H1 (cell line): Measurements from ENCODE around the gene ATP5F1E. TPM values are rescaled to one million over a fixed set of nuclear protein-coding genes. Genes with fewer than 3 reads are reported as not detected.

Source experiments
- CTCF ChIA-PET: fragments of 300-600 bp; sonication (Branson Sonifier 250); formaldehyde crosslinking; loops from one replicate; lab custom pipeline; 2021; ENCODE audit not compliant: partially characterized antibody; lab: Charles Lee
- POLR2A ChIA-PET: fragments of 300-600 bp; sonication (Branson Sonifier 250); formaldehyde crosslinking; loops from one replicate; lab custom pipeline; 2021; ENCODE audit warnings: inconsistent platforms; ENCODE audit not compliant: partially characterized antibody; lab: Charles Lee
- DNase-seq, 2 experiments: peaks; one replicate each; pipeline versions ENCODE4 v3.0.0 to v3.0.0-alpha.2; 2010 to 2022; ENCODE audit warnings: low spot score in 2 of 2, low read depth in 1 of 2, mixed read lengths in 1 of 2
- FAIRE-seq: peaks from 2 replicates; lab custom pipeline; 2011; peaks lifted over from hg19 to GRCh38; lab: Jason Lieb, UNC
- H2AFZ ChIP-seq: 2 replicates; pipeline ENCODE4 v1.8.1; 2012; ENCODE audit warnings: low read length, inconsistent platforms
- H2AK5ac ChIP-seq: 2 replicates; pipeline ENCODE4 v1.6.1; 2013; ENCODE audit warnings: low read depth, low read length
- H2BK120ac ChIP-seq: replicated peaks from 2 replicates; pipeline ENCODE3; 2013; ENCODE audit warnings: low read depth, low read length, inconsistent platforms
- H2BK12ac ChIP-seq: 2 replicates; pipeline ENCODE4 v1.6.1; 2013; ENCODE audit warnings: low read depth, low read length
- H2BK15ac ChIP-seq: 2 replicates; pipeline ENCODE4 v1.6.1; 2013; ENCODE audit warnings: low read length
- H2BK20ac ChIP-seq: 2 replicates; pipeline ENCODE4 v1.6.1; 2013; ENCODE audit warnings: low read length
- H2BK5ac ChIP-seq: 2 replicates; pipeline ENCODE4 v1.6.1; 2013; ENCODE audit warnings: low read depth, low read length
- H3K14ac ChIP-seq: 2 replicates; pipeline ENCODE4 v1.6.1; 2013; ENCODE audit warnings: inconsistent platforms; ENCODE audit not compliant: insufficient read length
- H3K18ac ChIP-seq: 2 replicates; pipeline ENCODE4 v1.6.1; 2013; ENCODE audit warnings: low read length; ENCODE audit errors: extremely low read depth
- H3K23ac ChIP-seq: 2 replicates; pipeline ENCODE4 v1.6.1; 2013; ENCODE audit warnings: inconsistent platforms; ENCODE audit not compliant: insufficient read length
- H3K23me2 ChIP-seq: 2 replicates; pipeline ENCODE4 v1.6.1; 2013; ENCODE audit warnings: low read depth, low read length
- H3K27ac ChIP-seq: 2 replicates; pipeline ENCODE4 v1.6.1; 2011; ENCODE audit warnings: low read depth, low read length, inconsistent platforms
- H3K27me3 ChIP-seq, 4 experiments: replicated peaks in 1 of 4; 1 replicate in 1 of 4; 2 replicates in 3 of 4; pipeline versions ENCODE4 v1.6.1 to v1.8.1; 2011 to 2013; ENCODE audit warnings: low read length in 3 of 4, mild to moderate bottlenecking in 3 of 4, inconsistent platforms in 2 of 4, mixed read lengths in 2 of 4, moderate library complexity in 1 of 4; ENCODE audit not compliant: control insufficient read depth in 3 of 4, insufficient read depth in 3 of 4; ENCODE audit errors: extremely low read depth in 1 of 4
- H3K36me3 ChIP-seq, 4 experiments: 2 replicates each; pipeline versions ENCODE4 v1.6.1 to v1.8.1; 2011 to 2013; ENCODE audit warnings: mild to moderate bottlenecking in 4 of 4, low read length in 3 of 4, moderate library complexity in 2 of 4, control low read depth in 1 of 4, inconsistent platforms in 1 of 4; ENCODE audit not compliant: insufficient read depth in 4 of 4, control insufficient read depth in 2 of 4
- H3K4ac ChIP-seq: replicated peaks from 2 replicates; pipeline ENCODE3; 2013; ENCODE audit warnings: low read length, low read depth, mixed read lengths, inconsistent platforms; ENCODE audit not compliant: insufficient read length
- H3K4me1 ChIP-seq, 4 experiments: replicated peaks in 1 of 4; 1 replicate in 1 of 4; 2 replicates in 3 of 4; pipeline versions ENCODE4 v1.6.1 to v1.8.1; 2011 to 2013; ENCODE audit warnings: low read length in 3 of 4, inconsistent platforms in 2 of 4, mixed read lengths in 1 of 4; ENCODE audit not compliant: insufficient read depth in 4 of 4, control insufficient read depth in 3 of 4
- H3K4me2 ChIP-seq, 2 experiments: 2 replicates each; pipeline versions ENCODE4 v1.6.1 to v1.8.1; 2011 to 2013; ENCODE audit warnings: low read depth in 2 of 2, low read length in 2 of 2, control low read depth in 1 of 2, inconsistent platforms in 1 of 2, mild to moderate bottlenecking in 1 of 2; ENCODE audit not compliant: insufficient read depth in 1 of 2
- H3K4me3 ChIP-seq, 4 experiments: fragments of 200-600, 300-600 bp in 1 of 4; sonication (generic), shearing (Covaris generic), sonication (Bioruptor Twin) in 1 of 4; 2 replicates each; pipeline versions ENCODE4 v1.5.1 to v1.8.1; 2011 to 2016; ENCODE audit warnings: low read length in 4 of 4, low read depth in 3 of 4, control low read depth in 2 of 4, inconsistent platforms in 2 of 4, mild to moderate bottlenecking in 2 of 4, mixed read lengths in 1 of 4, moderate library complexity in 1 of 4; ENCODE audit not compliant: insufficient read depth in 2 of 4; ENCODE audit errors: extremely low read depth in 1 of 4
- H3K56ac ChIP-seq: replicated peaks from 2 replicates; pipeline ENCODE3; 2013; ENCODE audit warnings: low read depth, mild to moderate bottlenecking, mixed read lengths, low read length, inconsistent platforms; ENCODE audit not compliant: insufficient read length
- H3K79me1 ChIP-seq: 2 replicates; pipeline ENCODE4 v1.6.1; 2013; ENCODE audit warnings: low read depth, low read length, control low read depth
- H3K79me2 ChIP-seq, 2 experiments: 2 replicates each; pipeline versions ENCODE4 v1.6.1 to v1.8.1; 2012 to 2013; ENCODE audit warnings: low read length in 2 of 2, mild to moderate bottlenecking in 2 of 2, inconsistent platforms in 1 of 2; ENCODE audit not compliant: insufficient read depth in 2 of 2, control insufficient read depth in 1 of 2
- H3K9ac ChIP-seq, 4 experiments: replicated peaks in 1 of 4; 1 replicate in 1 of 4; 2 replicates in 3 of 4; pipeline versions ENCODE4 v1.6.1 to v1.8.1; 2011 to 2013; ENCODE audit warnings: low read depth in 3 of 4, low read length in 3 of 4, control low read depth in 2 of 4, mild to moderate bottlenecking in 2 of 4, moderate library complexity in 2 of 4, inconsistent platforms in 1 of 4; ENCODE audit errors: extremely low read depth in 1 of 4
- H3K9me3 ChIP-seq, 2 experiments: 2 replicates each; pipeline versions ENCODE4 v1.6.1 to v1.8.1; 2012 to 2013; ENCODE audit warnings: mild to moderate bottlenecking in 2 of 2, moderate library complexity in 2 of 2, control low read depth in 1 of 2, inconsistent platforms in 1 of 2, low read depth in 1 of 2, low read length in 1 of 2, mixed read lengths in 1 of 2; ENCODE audit not compliant: insufficient read depth in 2 of 2
- H4K20me1 ChIP-seq, 2 experiments: replicated peaks in 1 of 2; 2 replicates each; pipeline versions ENCODE3 to v1.8.1; 2011 to 2013; ENCODE audit warnings: inconsistent platforms in 2 of 2, low read length in 2 of 2, mild to moderate bottlenecking in 1 of 2; ENCODE audit not compliant: insufficient read depth in 2 of 2, control insufficient read depth in 1 of 2
- H4K5ac ChIP-seq: 2 replicates; pipeline ENCODE4 v1.6.1; 2013; ENCODE audit warnings: low read length, low read depth, mixed read lengths, inconsistent platforms; ENCODE audit not compliant: insufficient read length
- H4K8ac ChIP-seq: 2 replicates; pipeline ENCODE4 v1.8.0; 2013; ENCODE audit warnings: mild to moderate bottlenecking, moderate library complexity, low read length, inconsistent platforms; ENCODE audit not compliant: insufficient read depth; ENCODE audit errors: extremely low read depth
- H4K91ac ChIP-seq: replicated peaks from 2 replicates; pipeline ENCODE3; 2013; ENCODE audit warnings: low read length, mixed read lengths, inconsistent platforms; ENCODE audit not compliant: insufficient read length
- NANOG ChIP-seq: IDR thresholded peaks from 2 replicates; pipeline ENCODE4 v1.6.1; 2011; ENCODE audit warnings: low read length, low read depth, mild to moderate bottlenecking, inconsistent platforms; ENCODE audit not compliant: insufficient read depth, poor library complexity, severe bottlenecking
- SP4 ChIP-seq: IDR thresholded peaks from 2 replicates; pipeline ENCODE4 v1.6.1; 2012; ENCODE audit warnings: low read length, inconsistent platforms
- WGBS, 2 experiments: shearing (Covaris generic) in 1 of 2; methylation state at CpG; one replicate each; pipeline versions ENCODE4 v1.1.6 to v1.1.7; 2013 to 2015; ENCODE audit warnings: low lambda C conversion rate in 2 of 2, mixed read lengths in 2 of 2, inconsistent platforms in 1 of 2, low coverage in 1 of 2, missing lambda C conversion rate in 1 of 2; ENCODE audit not compliant: insufficient replicate concordance in 2 of 2, insufficient coverage in 1 of 2, insufficient read length in 1 of 2; ENCODE audit errors: extremely low coverage in 1 of 2, missing lambda C conversion rate in 1 of 2; 5-methylcytosine and 5-hydroxymethylcytosine counted together
- polyA plus RNA-seq, 7 experiments: library from polyadenylated mRNA; depleted of rRNA in 3 of 7; stranded (reverse) in 5 of 7; unstranded in 2 of 7; fragments of >200 nt in 5 of 7; fragments of 200-250 nt in 2 of 7; gene quantifications; 1 replicate in 5 of 7; 2 replicates in 1 of 7; 4 replicates in 1 of 7; pipeline versions ENCODE4 v1.2.1 to v1.2.3, GENCODE V29; 2011 to 2013; ENCODE audit warnings: missing spikeins in 2 of 7, mixed read lengths in 2 of 7
- total RNA-seq: library from RNA; stranded (reverse); fragmentation: NEBNext Ultra II Directional; extraction: Animal tissue kit (Norgen Biotek cat#: 25700); gene quantifications from 2 replicates; pipeline ENCODE4 v1.2.1, GENCODE V29; 2021

The ATP5F1E gene
- total and polyA plus RNA-seq, 2 of the 8 experiments (the other 6 are each of a cell fraction or from before 2014, with no cell fraction given): 15.7 to 47.8 TPM

DNA sequence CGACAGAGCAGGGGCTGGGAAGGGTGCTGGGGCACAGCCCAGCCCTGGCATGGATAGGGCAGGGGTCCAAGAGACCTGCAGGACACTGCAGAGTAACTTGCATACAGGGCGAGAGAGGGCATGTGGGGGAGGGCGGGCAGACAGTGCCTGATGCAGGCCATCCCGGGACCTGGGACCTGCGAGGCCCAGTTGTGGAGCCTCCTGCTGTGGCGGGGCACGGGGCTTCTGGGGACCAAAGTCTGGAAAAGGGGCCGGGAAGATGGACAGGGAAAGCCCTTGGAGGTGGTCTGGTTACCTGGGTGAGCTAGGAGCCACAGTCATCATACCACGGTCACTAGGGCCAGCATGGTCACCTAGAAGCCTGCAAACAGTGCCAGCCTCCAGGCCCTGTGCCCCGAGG lies 13.3 kb downstream of the ATP5F1E start:
- Histone ChIP-seq H3K79me1 (no peaks in the 10 kb centered on the region), H3K56ac (no peak overlapping the region), H3K9ac (no peak overlapping the region)

More for the DNA sequence above, 13.3 kb downstream of the ATP5F1E start:
- H2AK5ac ChIP-seq: no peak overlapping the region
- no peaks in the 10 kb centered on the region for H3K23me2 ChIP-seq
- FAIRE-seq (no peak), DNase-seq (peak in 1 of 2 experiments; percentile 42)
- no peak overlapping the region for H2AFZ ChIP-seq
- H3K4me1 ChIP-seq: no peaks in the 10 kb centered on the region
- H3K18ac ChIP-seq: no peak overlapping the region
- no peak overlapping the region for H3K4me3 ChIP-seq
- H4K8ac ChIP-seq: no peak overlapping the region
- no peak overlapping the region for H4K91ac ChIP-seq
- no peak overlapping the region for H3K27ac ChIP-seq
- no peaks in the 10 kb centered on the region for H3K79me2 ChIP-seq
- H3K27me3 ChIP-seq: no peaks in the 10 kb centered on the region; a peak in 2 of 7 replicates
- no peaks in the 10 kb centered on the region for H3K9me3 ChIP-seq
- H2BK12ac ChIP-seq: no peak overlapping the region
- H3K36me3 ChIP-seq: no peaks in the 10 kb centered on the region
- no peak overlapping the region for H3K23ac ChIP-seq
- H4K5ac ChIP-seq: no peak overlapping the region
- no peaks in the 10 kb centered on the region for H4K20me1 ChIP-seq
- no peak overlapping the region for H2BK15ac ChIP-seq
- H3K14ac ChIP-seq: no peak overlapping the region
- H3K4me2 ChIP-seq: no peak overlapping the region
- POLR2A ChIA-PET: no interaction called here
- CTCF ChIA-PET: interaction anchor here (0.6 to 2.1 kb wide), 4 partner anchors 22 to 466 kb away, joined by 3 to 6 read pairs (median 4); no protein-coding TSS in a partner anchor
- H2BK120ac ChIP-seq: no peak overlapping the region
- no peak overlapping the region for H3K4ac ChIP-seq
- no peak overlapping the region for H2BK5ac ChIP-seq
- H2BK20ac ChIP-seq: no peak overlapping the region
- no peak for TF ChIP-seq SP4
- no peak for TF ChIP-seq NANOG
- 90% methylated on average over 10 of the region's 10 CpGs; no CpG with 5 or more reads in 1 of the 2 experiments for WGBS, 2 experiments
